Neural cell (in vitro differentiated cells): ENCODE results near the gene ENO2.
"Not testable (repeated sequence)": the region's sequence is repeated elsewhere in the genome, so short reads cannot be mapped to it uniquely, and the experiment has no call there.

Experiments
- CTCF ChIP-seq: fragments of 450-650 bp; IDR thresholded peaks from 2 replicates; pipeline ENCODE4 v1.5.1; 2014; ENCODE audit warnings: antibody characterized with exemption, mild to moderate bottlenecking, moderate library complexity; ENCODE audit not compliant: poor library complexity, severe bottlenecking
- SMC3 ChIP-seq: fragments of 450-650 bp; conservative IDR thresholded peaks from 2 replicates; pipeline ENCODE4 v1.6.1; 2014; ENCODE audit warnings: antibody characterized with exemption, mild to moderate bottlenecking, moderate library complexity; ENCODE audit not compliant: poor library complexity

- TF ChIP-seq SMC3, CTCF: not testable (repeated sequence)
These were observed 44.1 kb upstream of the ENO2 start for GRCh38 chr12:6870304-6870703.
